ENCODE measurements around the gene HS6ST1. TPM values are rescaled to one million over a fixed set of nuclear protein-coding genes. Genes with fewer than 3 reads are reported as not detected.

Gene HS6ST1
- total RNA-seq, 1 donor from 2014 or later: 17.6 TPM

DNA sequence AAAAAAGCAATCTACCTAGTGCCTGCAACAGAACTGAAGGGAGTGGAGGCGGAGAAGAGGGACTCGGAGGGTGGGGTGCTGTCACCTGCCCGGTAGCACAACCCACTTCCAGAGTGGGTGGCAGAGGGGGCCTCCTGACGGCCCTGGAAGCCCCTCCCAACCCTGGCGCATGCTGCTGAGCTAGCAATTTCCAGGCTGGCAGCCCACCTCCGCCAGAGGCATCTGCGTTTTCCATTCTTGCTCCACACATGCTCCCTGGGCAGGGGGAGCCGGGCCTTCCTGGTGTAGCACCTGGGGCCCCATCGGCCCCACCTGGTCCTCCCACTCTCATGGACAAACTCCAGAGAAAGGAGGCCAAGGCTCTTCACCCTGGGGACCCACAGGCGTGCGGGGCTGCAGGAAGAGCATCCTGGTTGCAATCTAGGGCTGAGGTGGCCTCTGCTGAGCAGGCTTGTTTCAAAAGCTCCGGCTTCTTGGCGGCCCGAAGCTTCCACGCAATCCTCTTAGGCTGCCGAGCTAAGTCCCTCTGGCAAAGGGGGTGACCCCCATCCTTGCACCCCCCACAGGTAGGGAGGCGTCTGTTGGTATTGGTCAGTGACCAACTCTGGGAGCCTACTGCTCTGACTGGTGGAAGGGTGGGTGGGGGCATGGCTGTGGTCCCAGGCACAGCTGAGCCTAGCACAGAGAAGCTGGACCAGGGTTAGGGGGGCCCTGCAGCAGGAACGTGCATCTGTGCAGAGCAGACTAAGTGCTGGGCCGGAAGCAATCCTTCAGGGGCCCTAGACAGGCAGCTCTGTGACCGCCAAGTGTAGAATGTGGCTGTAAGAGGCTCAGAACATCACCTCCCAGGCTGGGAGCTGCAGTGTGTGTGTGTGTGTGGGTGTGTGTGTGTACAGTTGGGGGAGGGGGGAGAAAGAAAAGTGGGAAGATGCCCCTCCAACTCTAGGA is 2.6 kb downstream of the HS6ST1 start:
- peak overlapping the region; percentile 68 for H3K4me3 ChIP-seq (ENCODE audit: low read depth, low read length)
- no peak for DNase-seq (ENCODE audit: low read depth)
- TF ChIP-seq, protein P1, sequence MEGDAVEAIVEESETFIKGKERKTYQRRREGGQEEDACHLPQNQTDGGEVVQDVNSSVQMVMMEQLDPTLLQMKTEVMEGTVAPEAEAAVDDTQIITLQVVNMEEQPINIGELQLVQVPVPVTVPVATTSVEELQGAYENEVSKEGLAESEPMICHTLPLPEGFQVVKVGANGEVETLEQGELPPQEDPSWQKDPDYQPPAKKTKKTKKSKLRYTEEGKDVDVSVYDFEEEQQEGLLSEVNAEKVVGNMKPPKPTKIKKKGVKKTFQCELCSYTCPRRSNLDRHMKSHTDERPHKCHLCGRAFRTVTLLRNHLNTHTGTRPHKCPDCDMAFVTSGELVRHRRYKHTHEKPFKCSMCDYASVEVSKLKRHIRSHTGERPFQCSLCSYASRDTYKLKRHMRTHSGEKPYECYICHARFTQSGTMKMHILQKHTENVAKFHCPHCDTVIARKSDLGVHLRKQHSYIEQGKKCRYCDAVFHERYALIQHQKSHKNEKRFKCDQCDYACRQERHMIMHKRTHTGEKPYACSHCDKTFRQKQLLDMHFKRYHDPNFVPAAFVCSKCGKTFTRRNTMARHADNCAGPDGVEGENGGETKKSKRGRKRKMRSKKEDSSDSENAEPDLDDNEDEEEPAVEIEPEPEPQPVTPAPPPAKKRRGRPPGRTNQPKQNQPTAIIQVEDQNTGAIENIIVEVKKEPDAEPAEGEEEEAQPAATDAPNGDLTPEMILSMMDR (conservative IDR thresholded peaks at IDR 0.05; ENCODE audit: low read depth, low read length): no peak

DNA sequence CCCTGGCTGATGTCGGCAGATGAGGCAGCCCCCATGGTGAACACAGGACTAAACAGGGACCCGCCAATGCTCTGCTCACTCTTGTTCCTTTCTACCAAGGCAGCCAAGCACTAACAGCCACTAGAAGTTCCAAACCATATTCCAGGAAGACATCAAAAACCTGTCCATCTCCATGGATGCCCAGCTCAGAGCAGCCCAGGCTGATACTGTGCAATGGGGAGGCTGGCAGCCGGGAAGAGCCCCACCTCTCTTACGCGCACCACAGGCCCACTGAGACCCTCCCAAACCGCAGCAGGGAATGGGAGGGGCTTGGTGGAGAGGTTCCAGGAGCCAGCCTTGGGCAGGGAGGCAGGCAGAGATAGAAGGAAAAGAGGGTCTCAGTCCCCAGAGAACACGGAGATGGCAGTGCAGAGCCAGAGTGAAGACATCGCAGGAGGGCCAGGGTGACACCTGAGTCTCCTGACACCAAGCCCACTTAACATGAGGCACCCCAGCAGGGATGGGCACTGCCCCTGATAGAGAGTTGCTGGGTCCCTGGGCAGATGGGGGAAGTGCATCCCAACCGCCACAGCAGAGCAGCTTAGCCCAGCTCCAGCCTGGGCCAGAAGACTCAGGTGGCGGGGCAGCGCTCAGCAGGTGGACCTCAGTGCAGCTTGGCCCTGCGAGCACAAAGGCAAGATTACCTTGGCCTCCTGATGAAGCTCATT is 3.4 kb downstream of the HS6ST1 start:
- TF ChIP-seq, protein P1 (conservative IDR thresholded peaks at IDR 0.05; ENCODE audit: low read depth, low read length): no peak
- no peak for DNase-seq (ENCODE audit: low read depth)
- H3K4me3 ChIP-seq (ENCODE audit: low read depth, low read length): no peak overlapping the region

DNA sequence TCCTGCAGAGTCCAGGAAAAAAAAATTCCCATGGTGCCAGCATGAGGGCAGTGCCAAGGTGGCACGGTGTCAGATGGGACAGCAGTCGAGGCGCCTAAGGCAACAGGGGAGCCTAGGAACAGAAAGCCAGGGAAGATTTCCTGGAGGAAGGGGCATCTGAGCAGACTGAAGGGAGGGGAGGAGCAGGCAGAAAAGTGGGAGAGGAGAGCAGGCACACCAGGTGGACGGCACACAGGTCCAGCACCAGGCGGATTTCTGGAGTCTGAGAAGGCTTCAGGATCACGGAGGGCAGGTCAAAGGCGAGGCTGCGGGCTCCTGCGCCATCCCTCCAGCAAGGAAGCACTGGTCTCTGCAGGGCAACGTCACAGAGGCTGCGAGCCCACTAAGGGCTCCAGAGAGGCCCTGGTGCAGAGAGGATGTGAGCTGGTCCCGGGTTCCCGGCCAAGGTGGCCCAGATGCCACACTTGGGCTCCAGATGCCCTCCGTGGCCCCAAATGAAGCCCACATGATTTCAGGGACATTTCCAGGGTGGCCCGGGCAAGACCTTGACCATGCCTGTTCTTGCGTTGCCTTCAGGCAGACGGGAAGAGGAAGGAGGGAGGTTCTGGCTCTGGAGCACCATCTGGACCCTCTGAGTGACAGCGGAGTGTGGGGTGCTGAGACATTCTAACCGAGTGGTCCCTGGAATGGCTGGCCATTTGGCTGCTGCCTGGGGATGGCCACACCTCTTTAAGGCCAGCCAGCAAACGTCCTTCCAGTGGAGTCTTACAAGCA is 4.1 kb downstream of the HS6ST1 start:
- TF ChIP-seq, protein P1 (conservative IDR thresholded peaks at IDR 0.05; ENCODE audit: low read depth, low read length): no peak

DNA sequence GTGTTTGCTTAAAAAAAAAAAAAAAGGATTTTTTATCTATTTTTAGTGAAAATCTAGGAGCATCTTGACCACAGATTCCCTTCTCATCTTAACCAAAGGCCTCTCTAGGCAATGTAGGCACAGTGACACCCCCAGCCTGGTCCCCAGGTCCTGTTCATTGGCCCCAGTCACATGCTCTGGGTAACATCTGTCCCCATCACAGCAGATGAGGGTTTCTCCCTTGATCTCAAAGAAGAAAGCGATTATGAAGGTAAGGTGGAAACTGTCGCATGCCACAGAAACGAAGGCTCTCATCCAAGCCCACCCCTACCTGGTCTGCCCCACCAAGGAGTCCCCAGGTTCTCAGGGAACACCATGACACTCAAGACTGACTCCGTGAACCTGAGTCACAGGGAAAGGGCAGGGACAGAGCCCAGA is 4.7 kb downstream of the HS6ST1 start:
- no peak for DNase-seq (ENCODE audit: low read depth)
- H3K4me3 ChIP-seq (ENCODE audit: low read depth, low read length): no peak overlapping the region
- TF ChIP-seq, protein P1 (conservative IDR thresholded peaks at IDR 0.05; ENCODE audit: low read depth, low read length): no peak

More for the DNA sequence above, 4.1 kb downstream of the HS6ST1 start:
- DNase-seq (ENCODE audit: low read depth): no peak
- no peak overlapping the region for H3K4me3 ChIP-seq (ENCODE audit: low read depth, low read length)

DNA sequence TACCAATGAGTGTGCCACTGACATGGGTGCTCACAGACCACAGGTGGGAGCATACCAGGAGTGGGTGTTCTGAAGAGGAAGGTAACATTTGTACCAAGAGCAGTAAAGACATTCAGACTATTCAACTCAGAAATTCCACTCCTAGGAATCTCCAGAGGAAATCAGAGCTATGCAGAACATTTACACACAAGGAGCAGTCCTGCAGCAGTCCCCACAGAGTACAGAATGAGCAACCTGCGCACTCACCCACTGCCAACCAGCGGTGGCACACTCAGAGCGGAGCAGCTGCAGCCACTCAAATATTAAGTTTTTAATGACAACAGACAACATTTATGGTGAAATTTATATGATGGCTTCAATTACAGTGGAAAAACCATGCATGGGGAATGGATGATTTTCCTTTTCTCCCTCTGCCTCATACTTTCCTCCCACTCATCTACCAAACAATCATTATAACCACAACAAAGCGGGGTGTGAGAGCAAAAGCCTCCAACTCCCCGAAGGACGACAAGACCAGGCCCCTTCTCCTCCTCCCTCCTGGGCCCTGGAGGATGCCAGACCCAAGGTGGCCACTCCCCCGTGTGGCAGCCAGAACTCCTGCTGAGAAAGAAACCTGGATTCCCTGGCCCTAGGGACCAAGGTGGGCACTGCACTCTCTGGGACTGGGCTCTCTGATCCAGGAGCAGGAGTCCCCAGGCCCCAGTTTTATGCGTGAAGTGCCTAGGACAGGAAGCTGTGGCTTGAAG is 5.4 kb downstream of the HS6ST1 start:
- no peak for DNase-seq (ENCODE audit: low read depth)
- TF ChIP-seq, protein P1 (conservative IDR thresholded peaks at IDR 0.05; ENCODE audit: low read depth, low read length): peak; percentile 49
- no peak overlapping the region for H3K4me3 ChIP-seq (ENCODE audit: low read depth, low read length)

DNA sequence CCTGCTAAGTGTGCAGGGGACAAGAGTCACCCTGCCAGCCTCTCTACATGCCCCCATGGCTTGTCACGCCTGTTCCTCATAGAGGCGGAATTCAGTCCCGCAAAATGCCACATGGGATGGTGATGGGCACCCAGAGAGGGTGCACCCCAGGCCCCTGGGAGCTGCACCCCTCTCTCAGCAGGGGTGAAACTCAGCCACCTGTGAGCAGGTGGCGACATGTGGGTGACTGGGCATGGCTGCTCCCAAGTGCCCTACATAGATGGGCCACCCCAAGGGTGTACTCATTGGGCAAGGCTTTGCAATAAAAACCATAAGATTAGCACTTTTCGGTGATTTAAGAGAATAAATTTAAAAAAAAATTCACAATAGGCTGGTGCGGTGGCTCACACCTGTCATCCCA is 6.3 kb downstream of the HS6ST1 start:
- DNase-seq (ENCODE audit: low read depth): no peak
- TF ChIP-seq, protein P1 (conservative IDR thresholded peaks at IDR 0.05; ENCODE audit: low read depth, low read length): no peak
- no peak overlapping the region for H3K4me3 ChIP-seq (ENCODE audit: low read depth, low read length)
